Activated CD8-positive, alpha-beta memory T cell treated with anti-CD3 and anti-CD28 coated beads for 24 hours (primary cell): ENCODE results near the gene ZNF385C.
"Not testable (repeated sequence)": the region's sequence is repeated elsewhere in the genome, so short reads cannot be mapped to it uniquely, and the experiment has no call there.

Experiments used
- DNase-seq: peaks from one replicate; pipeline ENCODE4 v3.0.0-alpha.2; 2020

ZNF385C gene

DNA sequence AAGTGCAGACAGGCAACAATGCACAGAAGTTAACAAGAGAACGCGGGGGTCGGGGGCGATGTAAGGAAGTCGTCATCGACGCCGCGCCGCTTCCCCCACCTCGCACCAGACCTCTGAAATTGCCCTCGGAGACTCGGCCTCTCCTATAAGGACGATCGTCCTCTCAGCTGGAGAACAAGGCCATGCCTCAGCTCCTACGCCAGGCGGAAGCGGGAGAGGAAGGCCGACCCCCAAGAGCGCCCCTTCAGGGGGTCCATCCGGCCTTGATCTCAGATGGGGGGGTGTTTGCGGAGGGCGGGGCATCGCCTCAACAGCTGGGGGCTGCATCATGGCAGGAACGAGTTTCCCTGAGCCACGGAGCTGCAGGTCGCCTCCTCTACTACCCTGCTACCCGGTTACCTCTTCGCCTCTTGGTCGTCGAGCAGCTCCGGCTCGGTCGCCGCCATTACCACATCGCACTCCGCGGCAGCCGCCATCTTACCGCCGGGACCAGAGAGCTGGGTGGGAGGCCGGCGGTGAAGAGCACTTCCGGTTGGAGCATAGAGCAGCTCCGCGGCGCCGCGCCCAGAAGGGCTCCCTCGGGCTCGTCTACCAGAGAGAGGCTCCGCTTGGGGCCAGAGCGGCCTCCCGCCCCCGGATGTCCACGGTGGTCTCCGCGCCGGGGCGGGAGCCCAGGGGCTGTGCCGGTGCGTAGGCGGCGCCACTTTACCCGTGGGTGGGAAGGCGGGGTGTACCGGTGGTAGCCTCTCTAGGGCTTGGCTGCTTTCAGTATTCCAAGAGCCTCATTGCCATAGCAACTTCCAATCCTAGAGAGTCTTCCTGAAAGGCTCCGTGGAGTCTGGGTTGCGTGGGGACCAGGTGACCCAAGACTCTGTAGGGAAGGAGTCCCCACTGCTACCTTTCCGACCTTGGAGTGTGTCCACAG is 81.1 kb downstream of the ZNF385C start, which contains the start of gene DNAJC7:
Gene DNAJC7, minus strand, starts transcription at position 499 of the 925 bp plus-strand sequence. Its CDS starts 23 bp downstream, at position 476.
- DNase-seq: peak; percentile 93

DNA sequence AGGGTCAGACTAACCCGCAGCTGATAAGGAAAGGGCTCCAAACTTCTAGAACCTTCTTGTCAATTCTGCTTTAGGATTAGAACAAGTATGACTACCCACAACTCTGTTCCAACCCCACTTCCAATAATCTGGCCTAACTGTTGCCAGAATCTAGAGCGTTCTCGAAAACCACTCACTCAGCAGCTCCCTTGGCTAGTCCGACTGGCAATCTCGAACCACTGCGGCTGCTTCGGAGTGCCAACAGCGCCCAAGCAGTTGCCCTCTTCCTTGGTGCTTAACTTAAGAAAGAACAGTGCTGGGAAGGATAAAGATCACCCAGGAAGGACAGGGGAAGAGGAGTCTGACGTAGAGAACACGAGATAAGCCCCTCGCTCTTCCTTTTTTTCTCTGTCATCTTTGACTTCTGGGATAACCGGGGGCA is 81.9 kb downstream of the ZNF385C start:
- DNase-seq: peak; percentile 65

DNA sequence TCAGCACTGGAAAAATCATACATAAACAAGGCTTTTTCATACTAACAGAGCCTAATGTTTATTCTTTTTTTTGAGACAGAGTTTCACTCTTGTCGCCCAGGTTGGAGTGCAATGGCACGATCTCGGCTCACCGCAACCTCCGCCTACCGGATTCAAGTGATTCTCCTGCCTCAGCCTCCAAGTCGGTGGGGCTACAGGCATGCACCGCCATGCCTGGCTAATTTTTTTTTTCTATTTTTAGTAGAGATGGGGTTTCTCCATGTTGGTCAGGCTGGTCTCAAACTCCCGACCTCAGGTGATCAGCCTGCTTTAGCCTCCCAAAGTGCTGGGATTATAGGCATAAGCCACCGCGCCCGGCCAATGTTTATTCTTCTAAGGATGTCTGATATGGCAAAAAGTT is 84.5 kb downstream of the ZNF385C start:
- DNase-seq: not testable (repeated sequence)

DNA sequence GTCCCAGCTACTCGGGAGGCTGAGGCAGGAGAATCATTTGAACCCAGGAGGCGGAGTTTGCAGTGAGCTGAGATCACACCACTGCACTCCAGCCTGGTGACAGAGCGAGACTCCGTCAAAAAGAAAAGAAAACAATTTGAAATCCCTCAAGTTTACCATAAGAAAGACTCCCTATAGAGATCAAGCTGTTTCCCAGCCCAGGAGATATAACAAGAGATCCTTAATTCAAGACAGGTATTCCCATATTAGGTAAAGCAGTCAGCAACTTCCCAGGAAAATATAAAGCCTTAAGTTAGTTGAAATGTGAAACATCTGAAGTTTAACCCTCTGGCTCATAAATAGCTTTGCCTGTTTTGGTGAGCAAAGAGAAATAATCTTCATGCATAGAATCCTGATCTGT is 85.9 kb downstream of the ZNF385C start:
- DNase-seq: not testable (repeated sequence)

DNA sequence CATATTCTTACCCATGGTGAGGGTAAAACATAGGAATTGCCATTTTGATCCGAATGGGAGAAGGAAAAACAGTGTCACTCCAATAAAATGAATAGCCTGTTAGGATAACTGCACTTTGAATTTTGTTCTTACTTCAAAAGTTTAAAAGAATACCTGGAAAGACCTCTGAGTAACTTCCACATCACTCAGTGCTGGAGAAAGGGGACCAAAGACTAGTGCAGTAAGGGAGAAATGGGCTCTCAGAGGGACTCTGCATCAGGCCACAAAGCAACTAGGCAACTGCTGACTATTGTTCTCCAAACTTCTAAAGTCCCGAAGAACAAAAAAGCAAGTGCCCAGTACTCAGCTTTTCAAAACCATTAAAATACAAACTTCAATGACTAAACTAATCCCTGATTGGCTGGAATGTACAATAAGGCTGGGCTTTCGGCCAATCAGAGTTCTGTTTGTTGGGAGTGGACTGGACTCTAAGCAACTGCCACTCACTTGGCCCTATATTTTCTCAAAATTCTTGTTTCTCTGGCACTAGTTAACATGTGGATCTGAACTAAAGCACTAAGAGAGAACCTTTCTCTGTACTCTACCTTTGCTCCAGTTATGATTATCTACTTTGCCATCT is 87.3 kb downstream of the ZNF385C start:
- no peak for DNase-seq

DNA sequence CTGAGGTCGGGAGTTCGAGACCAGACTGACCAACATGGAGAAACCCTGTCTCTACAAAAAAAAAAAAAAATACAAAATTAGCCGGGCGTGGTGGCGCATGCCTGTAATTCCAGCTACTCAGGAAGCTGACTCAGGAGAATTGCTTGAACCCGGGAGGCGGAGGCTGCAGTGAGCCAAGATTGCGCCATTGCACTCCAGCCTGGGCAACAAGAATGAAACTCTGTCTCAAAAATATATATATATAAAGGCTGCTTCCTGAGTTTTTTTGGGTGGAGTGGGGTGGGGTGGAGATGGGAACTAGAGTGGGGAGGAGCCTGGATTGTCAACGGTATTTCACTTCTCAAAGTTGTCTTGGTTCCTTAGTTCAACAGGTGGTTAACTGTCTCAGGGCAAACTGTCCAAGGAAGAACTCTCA is 88.0 kb downstream of the ZNF385C start:
- not testable (repeated sequence) for DNase-seq

- DNase-seq: no peak
These were observed 89.1 kb downstream of the ZNF385C start for GRCh38 chr17:42009170-42009569.

DNA sequence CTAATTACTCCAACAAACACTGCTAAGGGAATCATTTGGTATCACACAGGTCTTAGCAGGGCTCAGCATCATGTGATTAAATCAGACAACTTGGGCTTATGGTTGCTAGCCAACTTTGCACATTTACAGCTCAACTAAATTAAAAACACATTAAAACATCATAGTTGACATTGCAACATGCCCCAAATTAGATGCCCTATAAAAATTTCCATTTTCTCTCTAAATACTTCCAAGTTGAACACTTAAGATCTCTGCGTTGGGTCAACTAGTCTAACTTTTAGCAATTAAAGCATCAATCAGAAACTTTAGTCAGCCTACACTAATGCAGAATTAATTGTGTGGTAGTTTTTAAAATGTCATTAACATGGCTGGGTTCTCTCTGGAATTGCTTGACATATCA is 93.1 kb downstream of the ZNF385C start:
- DNase-seq: no peak

DNA sequence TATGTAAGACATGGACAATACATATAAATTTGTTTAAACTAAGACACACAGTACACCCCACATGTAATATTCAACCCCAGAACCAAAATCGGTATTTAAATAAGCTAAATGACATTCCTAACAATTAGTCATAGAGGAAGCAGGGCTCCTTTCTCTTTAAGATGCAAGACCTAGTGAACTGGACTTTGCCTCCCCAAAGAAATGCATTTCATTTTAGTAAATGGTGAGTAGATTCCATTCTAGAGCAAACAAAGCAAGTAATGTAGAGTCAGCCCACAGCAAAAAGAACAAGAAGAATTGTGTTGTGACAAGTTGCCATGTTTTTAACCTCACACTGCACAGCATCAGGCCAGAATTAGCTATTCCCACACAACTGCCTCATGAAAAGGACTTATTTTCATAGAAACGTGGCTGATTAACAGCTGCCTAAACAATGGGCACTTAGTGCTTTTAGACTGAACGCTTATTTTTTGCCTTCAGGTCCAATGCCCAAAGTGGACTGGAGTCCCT is 95.4 kb downstream of the ZNF385C start:
- no peak for DNase-seq

DNA sequence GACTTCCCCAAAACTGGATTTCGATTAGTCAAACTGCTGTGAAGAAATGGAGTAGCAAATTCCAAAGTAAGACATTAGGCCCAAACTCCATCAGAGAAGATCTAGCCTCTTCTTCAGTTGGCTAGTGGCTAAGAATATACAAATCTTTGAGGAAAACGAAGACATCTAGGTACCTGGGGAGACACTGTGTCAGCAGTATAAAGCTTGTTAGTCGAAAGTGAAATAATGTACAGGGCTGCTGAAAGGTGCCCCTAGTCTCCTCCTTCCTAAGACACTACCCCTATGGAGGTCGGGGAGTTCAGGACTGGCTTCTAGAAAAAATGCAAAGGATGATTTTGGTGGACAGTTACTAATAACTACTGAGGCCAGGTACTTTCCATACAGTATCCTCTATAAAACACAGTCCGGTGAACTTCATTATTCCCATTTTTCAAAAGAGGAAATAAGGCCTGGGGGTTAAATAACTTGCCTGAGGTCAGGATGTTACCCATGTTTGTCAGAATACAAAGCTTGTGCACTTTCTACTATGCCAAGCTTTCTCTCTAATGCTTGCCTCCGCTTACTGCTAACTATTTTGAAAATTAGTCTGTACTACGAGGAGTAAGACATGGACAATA is 96.0 kb downstream of the ZNF385C start:
- DNase-seq: no peak

DNA sequence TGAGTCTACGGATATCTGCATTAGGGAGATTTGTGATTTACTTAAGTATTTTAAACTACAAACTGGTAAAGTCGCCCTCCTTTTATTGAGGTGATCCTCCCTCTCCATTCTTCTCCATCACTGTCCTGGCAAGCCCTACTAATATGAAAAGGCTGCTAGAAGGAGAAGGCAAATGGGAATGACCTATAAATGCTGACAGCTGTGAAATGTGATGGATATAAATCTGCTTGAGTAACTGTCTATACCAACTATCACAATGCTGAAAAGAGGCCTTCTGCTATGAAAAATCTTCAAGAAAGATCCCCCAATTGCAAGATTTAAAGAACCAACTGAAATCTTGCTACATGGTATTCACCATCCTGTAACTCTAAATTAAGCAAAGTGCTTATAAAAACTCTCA is 96.5 kb downstream of the ZNF385C start:
- no peak for DNase-seq

GRCh38 chr17:42000413-42001133 is 97.7 kb downstream of the ZNF385C start:
- no peak for DNase-seq

- no peak for DNase-seq
These were observed 99.8 kb downstream of the ZNF385C start for GRCh38 chr17:41998497-41998896.

- DNase-seq: no peak
These were observed 101.5 kb downstream of the ZNF385C start for GRCh38 chr17:41996855-41997164.

DNA sequence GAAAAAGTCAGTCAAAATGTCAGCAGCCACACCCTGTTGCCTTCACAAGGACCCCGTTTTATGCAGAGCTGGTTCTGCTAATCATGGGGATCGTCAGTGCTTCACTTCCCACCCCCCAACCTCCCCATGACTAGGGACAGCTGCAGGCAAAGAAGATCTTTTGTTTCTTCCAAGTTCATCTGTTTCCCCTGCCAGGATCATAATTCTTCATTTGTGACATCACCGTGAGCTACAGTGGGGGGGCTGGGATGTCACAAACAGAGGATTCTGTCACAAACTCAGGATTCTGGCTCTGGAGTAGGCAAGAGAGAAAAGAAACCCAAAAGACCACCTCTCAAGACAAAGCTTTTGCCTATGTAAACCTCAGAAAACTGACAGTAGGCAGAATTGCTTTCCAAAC is 105.7 kb downstream of the ZNF385C start:
- no peak for DNase-seq

DNA sequence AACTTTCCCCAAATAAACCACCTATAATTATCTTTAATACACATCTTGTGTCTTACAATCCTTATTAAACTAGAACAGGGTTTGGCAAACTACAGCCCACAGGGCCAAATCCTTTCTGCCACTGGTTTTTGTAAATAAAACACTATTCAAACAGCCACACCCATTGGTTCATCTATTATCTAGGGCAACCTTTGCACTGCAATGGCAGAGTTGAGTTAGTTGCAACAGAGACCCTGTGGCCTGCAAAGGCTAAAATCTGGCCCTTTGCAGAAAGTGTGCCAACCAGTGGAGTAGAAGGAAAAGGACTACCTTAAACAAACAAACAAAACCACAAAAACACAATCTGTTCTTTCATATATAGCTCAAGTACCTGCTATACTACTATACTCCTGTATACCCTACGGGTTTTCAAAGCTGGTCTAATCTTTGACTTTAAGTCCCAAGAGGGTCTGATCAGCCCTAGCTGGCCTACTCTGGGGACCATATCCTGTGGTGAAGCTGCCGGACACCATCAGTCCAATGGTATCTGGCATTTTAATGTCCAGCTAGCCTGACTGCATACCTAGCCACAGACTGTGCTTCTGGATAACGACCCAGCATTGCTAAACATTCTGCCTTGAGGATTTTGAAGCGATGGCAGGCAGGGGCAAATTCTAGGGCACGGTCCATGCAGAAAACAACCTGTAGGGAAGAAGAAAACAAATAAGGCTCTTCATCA is 108.4 kb downstream of the ZNF385C start:
- DNase-seq: no peak

DNA sequence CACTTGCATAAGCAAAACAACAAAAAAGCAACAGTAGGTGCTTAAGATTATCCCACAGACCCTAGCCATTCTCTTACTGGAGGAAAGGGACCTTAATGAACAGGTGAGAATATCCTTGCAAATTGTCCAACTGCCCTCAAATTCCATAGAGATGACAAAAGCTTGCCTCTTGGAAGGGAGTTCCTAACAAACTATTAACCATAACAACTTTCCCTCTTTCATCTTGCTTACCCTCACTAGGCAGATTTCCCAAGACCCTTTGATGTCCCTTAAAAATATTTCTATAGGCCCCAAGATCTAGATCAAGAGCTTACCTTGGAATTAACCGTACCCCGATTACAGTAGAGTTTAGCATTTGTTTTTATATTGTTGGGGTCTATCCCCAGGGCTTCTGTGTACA is 109.9 kb downstream of the ZNF385C start:
- DNase-seq: no peak

DNA sequence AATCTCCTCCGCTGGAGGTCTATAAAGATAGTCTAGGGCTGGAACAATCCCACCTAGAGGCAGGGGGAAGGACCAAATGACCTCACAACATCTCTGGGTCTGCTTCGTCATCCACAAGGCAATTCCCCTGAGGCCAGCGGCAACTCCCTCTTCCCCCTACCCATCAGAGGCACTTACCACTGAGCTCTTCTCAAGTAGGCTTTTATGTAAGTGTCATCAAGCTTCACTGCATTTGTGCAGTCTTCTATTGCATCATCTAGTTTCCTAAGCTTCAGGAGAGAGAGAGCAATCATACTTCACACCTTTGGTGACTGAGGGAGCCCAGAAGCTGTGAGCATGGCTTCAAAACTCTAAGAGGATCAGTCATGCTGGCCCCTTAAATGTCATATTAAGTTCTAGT is 110.6 kb downstream of the ZNF385C start:
- DNase-seq: no peak

GRCh38 chr17:41986634-41987033 is 111.6 kb downstream of the ZNF385C start:
- DNase-seq: no peak

GRCh38 chr17:41985919-41986318 is 112.4 kb downstream of the ZNF385C start:
- no peak for DNase-seq

DNA sequence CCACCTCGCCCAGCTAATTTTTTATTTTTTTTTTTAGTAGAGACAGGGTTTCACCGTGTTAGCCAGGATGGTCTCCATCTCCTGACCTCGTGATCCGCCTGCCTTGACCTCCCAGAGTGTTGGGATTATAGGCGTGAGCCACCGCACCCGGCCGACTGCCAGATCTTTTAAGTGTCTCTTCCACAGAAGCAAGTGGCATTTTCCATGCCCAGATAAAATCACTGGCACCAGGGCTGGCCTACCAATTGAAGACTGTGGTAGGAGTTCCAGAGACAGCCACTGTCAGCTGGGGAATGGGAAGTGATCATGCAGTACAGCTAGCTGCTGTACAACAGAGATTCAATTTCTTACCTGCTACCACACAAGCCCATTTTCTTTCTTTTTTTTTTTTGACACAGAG is 113.8 kb downstream of the ZNF385C start:
- DNase-seq: no peak

GRCh38 chr17:41982026-41982760 is 116.1 kb downstream of the ZNF385C start:
- no peak for DNase-seq
